ENCODE results near the gene RAB3C.
"Not testable (repeated sequence)": the region's sequence is repeated elsewhere in the genome, so short reads cannot be mapped to it uniquely, and the experiment has no call there.

The RAB3C gene

DNA sequence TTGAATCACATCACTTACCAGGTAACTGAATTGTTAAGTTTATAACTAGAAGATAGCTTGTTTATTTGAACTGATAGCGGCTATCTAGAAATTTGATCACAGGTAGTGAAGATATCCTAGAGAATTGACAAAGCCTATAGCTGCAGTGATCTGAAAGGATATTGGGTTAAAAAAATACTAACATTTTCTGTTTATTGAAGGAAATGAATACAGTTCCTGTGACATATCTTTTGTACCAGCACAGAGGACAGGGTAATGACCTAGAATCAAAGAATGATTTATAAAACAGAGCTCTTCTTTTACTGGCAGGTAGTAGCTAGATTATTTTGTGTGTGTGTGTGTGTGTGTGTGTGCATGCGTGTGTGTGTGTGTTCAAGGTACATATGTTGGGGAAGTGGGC is 94.8 kb downstream of the RAB3C start:
- no peak for DNase-seq (ENCODE audit: low read depth)
- TF ChIP-seq, protein P1, sequence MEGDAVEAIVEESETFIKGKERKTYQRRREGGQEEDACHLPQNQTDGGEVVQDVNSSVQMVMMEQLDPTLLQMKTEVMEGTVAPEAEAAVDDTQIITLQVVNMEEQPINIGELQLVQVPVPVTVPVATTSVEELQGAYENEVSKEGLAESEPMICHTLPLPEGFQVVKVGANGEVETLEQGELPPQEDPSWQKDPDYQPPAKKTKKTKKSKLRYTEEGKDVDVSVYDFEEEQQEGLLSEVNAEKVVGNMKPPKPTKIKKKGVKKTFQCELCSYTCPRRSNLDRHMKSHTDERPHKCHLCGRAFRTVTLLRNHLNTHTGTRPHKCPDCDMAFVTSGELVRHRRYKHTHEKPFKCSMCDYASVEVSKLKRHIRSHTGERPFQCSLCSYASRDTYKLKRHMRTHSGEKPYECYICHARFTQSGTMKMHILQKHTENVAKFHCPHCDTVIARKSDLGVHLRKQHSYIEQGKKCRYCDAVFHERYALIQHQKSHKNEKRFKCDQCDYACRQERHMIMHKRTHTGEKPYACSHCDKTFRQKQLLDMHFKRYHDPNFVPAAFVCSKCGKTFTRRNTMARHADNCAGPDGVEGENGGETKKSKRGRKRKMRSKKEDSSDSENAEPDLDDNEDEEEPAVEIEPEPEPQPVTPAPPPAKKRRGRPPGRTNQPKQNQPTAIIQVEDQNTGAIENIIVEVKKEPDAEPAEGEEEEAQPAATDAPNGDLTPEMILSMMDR (conservative IDR thresholded peaks at IDR 0.05; ENCODE audit: low read depth, low read length) = no peak
- H3K4me3 ChIP-seq (ENCODE audit: low read depth, low read length) = no peak overlapping the region

DNA sequence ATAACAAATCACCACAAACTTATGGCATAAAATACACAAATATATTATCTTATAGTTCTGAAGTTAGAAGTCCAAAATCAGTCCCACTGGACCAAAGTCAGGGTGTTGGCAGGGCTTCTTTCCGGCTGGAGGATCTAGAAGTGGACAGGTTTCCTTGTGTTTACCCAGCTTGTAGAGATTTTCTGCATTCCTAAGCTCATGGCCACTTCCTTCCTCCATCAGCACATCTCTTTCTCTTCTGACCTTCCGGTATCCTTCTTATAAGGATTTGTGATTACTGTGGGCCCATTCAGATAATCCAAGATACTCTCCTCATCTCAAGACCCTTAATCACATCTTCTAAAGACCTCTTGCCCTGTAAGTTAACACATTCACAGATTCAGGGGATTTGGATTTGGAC is 97.6 kb downstream of the RAB3C start:
- DNase-seq (ENCODE audit: low read depth) = no peak
- H3K4me3 ChIP-seq (ENCODE audit: low read depth, low read length) = no peak overlapping the region
- TF ChIP-seq, protein P1 (conservative IDR thresholded peaks at IDR 0.05; ENCODE audit: low read depth, low read length) = no peak

DNA sequence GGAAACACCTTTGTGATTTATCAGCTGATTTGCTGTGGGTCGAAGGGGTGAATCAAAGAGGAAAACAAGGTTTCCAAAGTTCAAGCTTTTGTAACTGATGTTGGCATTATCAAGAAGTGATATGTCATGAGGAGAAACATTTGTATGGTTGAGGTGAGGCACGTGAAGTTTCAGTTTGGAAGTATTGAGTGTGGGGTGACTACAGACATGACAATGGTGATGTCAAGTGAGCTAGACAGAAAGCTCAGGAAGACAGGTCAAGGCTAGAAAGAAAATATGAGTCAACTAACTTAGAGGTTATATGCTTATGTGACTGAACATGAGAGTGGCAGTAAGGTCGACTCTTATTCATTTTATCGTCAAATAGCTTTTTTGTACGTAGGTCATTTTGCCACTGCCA is 99.1 kb downstream of the RAB3C start:
- H3K4me3 ChIP-seq (ENCODE audit: low read depth, low read length) = no peak overlapping the region
- DNase-seq (ENCODE audit: low read depth) = no peak
- TF ChIP-seq, protein P1 (conservative IDR thresholded peaks at IDR 0.05; ENCODE audit: low read depth, low read length) = no peak

DNA sequence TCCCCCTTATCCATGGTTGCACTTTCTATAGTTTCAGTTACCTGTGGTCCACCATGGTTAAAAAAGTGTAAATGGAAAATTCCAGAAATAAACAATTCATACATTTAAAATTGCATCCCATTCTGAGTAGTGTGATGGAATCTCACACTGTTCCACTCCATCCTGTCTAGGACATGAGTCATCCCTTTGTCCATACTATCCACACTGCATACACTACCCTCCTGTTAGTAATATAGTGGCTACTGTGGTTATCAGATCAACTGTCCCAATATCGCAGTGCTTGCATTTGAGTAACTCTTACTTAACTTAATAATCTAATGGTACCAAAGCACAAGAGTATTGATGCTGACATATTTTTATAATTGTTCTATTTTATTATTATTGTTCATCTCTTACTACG is 100.7 kb downstream of the RAB3C start:
- no peak overlapping the region for H3K4me3 ChIP-seq (ENCODE audit: low read depth, low read length)
- no peak for DNase-seq (ENCODE audit: low read depth)
- TF ChIP-seq, protein P1 (conservative IDR thresholded peaks at IDR 0.05; ENCODE audit: low read depth, low read length) = no peak

DNA sequence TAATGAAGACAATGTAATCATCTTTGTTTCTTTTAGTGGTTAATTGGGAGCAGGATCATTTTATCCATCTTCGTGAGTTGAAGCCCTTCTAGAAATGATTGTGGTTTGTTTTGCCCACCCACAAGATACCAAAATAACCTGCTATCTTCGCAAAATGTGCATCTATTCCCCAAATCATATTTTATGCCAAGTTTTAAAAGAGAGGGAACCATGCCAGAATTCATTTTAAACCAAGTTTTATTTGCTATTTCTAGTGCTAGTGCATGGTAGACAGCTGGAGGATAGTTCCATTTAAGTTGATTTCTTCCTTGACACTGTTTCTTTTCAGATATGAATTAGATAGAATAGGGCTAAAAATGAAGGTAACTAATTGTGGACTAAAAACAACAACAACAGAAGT is 104.2 kb downstream of the RAB3C start:
- H3K4me3 ChIP-seq (ENCODE audit: low read depth, low read length) = no peak overlapping the region
- DNase-seq (ENCODE audit: low read depth) = no peak
- TF ChIP-seq, protein P1 (conservative IDR thresholded peaks at IDR 0.05; ENCODE audit: low read depth, low read length) = no peak

DNA sequence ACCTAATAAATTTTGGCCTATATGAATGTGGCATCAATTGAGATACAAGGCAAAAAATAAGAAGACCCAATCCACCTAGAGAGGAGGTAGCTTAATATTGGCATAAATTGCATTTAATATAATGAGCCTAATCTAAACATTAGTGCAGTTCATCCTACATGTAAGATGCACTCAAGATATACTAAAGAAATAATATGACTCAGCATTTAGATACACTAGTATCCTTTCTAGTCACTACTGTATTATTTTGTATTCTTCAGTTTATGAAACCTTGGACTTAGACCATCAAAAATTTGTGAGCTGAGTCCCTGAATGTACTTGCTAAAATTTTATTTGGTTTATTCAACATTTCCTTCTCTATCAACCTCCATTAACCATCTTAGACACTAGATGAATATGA is 104.7 kb downstream of the RAB3C start:
- no peak for DNase-seq (ENCODE audit: low read depth)
- H3K4me3 ChIP-seq (ENCODE audit: low read depth, low read length) = no peak overlapping the region
- TF ChIP-seq, protein P1 (conservative IDR thresholded peaks at IDR 0.05; ENCODE audit: low read depth, low read length) = no peak

DNA sequence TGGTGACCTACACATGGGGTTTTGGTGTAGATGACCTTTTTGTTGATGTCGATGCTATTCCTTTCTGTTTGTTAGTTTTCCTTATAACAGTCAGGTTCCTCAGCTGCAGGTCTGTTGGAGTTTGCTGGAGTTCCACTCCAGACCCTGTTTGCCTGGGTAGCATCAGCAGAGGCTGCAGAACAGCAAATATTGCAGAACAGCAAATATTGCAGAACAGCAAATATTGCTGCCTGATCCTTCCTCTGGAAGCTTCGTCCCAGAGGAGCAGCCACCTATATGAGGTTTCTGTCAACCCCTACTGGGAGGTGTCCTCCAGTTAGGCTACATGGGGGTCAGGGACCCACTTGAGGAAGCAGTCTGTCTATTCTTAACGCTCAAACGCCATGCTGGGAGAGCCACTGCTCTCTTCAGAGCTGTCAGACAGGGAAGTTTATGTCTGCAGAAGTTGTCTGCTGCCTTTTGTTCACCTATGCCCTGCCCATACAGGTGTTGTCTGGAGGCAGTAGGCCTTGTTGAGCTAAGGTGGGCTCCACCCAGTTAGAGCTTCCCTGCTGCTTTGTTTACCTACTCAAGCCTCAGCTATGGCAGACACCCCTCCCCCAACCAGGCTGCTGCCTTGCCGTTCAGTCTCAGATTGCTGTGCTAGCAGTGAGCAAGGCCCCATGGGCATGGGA is 116.3 kb downstream of the RAB3C start:
- not testable (repeated sequence) for DNase-seq (ENCODE audit: low read depth); H3K4me3 ChIP-seq (ENCODE audit: low read depth, low read length)

Data from choroid plexus epithelial cell (primary cell).